Suprapubic skin (tissue), 4 donors: ENCODE data around the gene ABCC1.

ENCODE experiments used
- POLR2A ChIP-seq, 2 donors: fragments of 450-650 bp; IDR thresholded peaks; one replicate each; pipeline ENCODE4 v1.6.1; 2017; ENCODE audit warnings: antibody characterized with exemption in 2 of 2, mild to moderate bottlenecking in 2 of 2, moderate library complexity in 2 of 2
- POLR2AphosphoS5 ChIP-seq, 3 donors: sonication (generic); formaldehyde crosslinking; IDR thresholded peaks; one replicate each; pipeline ENCODE4 v1.6.1; 2017; ENCODE audit warnings: antibody characterized with exemption in 3 of 3
- TF ChIP-seq, protein P1 (sequence below), 2 donors: fragments of 200-600 bp in 1 of 2; fragments of 450-650 bp in 1 of 2; sonication (generic) in 1 of 2; IDR thresholded peaks; one replicate each; pipeline ENCODE4 v1.5.1; 2016 to 2019; ENCODE audit warnings: antibody characterized with exemption in 2 of 2, mild to moderate bottlenecking in 1 of 2, moderate library complexity in 1 of 2

DNA sequence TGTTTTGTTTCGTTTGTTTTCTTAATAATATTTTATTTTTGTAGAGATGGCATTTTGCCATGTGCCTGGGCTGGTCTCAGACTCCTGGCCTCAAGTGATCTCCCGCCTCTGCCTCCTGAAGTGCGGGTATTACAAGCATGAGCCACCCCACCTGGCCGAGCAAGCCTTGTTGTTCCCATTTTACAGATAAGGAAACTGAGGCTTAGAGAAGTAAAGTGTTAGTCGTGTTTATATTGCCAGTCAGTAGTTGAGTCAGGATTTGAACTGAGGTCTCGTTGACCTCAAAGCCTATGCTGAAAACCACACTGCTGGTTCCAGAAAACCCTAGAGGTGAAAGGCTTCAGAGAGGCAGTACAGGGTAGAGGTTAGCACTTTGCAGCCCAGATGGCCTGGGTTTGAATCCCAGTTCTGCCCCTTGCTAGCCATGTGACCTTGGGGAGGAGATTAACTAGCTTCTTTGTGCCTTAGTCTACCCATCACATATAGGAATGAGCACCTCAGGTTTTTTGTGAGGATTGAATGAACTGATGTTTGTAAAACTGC, 171.8 kb downstream of the ABCC1 start:
- TF ChIP-seq, protein P1, sequence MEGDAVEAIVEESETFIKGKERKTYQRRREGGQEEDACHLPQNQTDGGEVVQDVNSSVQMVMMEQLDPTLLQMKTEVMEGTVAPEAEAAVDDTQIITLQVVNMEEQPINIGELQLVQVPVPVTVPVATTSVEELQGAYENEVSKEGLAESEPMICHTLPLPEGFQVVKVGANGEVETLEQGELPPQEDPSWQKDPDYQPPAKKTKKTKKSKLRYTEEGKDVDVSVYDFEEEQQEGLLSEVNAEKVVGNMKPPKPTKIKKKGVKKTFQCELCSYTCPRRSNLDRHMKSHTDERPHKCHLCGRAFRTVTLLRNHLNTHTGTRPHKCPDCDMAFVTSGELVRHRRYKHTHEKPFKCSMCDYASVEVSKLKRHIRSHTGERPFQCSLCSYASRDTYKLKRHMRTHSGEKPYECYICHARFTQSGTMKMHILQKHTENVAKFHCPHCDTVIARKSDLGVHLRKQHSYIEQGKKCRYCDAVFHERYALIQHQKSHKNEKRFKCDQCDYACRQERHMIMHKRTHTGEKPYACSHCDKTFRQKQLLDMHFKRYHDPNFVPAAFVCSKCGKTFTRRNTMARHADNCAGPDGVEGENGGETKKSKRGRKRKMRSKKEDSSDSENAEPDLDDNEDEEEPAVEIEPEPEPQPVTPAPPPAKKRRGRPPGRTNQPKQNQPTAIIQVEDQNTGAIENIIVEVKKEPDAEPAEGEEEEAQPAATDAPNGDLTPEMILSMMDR (IDR thresholded peaks at IDR 0.05): no peak
- no peak for TF ChIP-seq POLR2AphosphoS5 (IDR thresholded peaks at IDR 0.05)
- no peak for TF ChIP-seq POLR2A (IDR thresholded peaks at IDR 0.05)
